HG03575 (cell line): ENCODE results near the gene GLI3.

ENCODE experiments used
- ATAC-seq: cut with Tn5 transposase; IDR thresholded peaks from one replicate; pipeline ENCODE4 v1.9.1; 2021; ENCODE audit not compliant: unreplicated experiment, insufficient number of reproducible peaks, low FRiP score; ENCODE audit errors: extremely low read depth

The GLI3 gene

DNA sequence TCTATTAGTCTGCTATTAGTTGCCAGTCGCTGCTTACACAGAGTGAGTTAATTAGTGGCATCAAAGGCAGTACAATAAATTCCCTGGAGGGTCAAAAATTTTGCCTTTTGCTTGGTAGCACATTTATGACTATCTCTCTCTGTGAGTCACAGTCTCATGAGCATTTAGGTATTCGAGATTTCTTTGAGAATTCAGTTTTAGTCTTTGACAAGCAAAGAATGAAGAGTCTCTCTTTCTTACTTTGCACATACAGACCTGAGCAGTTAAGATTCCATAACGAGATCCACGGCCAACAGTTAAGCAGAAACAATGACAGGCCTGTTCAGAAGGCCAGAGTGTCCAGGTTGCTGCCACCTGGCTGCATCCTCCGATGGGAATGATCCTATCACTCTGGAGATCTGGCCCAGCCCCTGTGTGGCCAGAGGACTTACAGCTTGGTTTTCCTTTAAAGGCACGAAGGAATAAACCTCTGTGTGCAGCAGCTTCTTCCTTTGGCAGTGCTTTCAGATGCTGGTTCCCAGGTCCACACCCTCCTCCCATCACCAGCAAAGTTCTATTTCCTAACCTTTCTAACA is 80.6 kb downstream of the GLI3 start:
- no peak for ATAC-seq

DNA sequence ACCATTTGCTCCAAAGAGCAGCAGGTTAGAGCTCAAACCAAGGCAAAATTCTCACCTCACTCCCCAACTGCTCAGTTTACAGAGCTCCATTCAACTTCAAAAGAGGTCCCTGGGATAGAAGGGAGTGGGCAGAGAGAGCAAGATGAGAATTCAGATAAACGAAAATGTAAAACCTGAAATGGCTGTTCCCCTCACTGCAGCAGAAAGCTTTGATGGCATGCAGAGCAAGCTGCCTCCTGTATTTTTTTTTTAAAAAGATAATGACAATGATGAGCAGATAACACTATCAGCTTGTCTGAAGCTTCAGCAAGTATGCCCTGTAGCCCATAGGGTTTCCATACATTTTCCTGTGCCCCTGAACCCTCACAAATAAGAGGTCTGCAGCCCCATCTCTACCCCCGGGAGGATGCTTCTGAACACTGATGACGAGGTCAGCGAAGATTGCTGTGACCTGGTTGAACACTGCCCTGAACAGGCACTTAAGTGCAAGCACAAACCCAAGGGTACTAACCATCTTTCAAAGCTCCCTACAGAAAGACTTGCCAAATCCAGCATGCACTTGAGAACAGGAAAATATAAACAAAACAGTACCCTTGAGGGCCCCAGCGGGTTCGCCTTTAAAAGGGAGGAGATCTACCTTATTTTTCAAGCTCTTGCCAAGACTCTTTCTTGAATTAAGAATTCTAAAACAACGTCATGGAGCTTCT is 81.3 kb downstream of the GLI3 start:
- ATAC-seq, result no peak

DNA sequence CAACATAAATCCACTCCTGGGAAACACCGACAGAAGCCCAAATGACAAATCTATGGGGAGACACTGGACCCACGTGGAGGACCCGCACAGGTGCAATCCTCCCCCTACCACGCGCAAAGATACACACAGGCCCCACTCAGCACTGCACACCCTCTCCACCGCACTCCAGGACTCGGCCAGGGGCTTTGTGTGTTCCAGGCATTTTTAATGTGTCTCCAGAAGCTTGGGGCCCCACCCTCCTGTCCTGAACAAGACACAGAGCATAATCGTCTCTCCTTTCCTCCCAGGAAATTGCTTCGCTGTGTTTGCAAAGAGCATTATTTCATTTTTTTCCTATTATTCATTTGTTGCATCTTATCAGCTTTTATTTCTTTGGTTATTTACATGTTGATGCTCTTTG is 82.8 kb downstream of the GLI3 start:
- ATAC-seq, result no peak

DNA sequence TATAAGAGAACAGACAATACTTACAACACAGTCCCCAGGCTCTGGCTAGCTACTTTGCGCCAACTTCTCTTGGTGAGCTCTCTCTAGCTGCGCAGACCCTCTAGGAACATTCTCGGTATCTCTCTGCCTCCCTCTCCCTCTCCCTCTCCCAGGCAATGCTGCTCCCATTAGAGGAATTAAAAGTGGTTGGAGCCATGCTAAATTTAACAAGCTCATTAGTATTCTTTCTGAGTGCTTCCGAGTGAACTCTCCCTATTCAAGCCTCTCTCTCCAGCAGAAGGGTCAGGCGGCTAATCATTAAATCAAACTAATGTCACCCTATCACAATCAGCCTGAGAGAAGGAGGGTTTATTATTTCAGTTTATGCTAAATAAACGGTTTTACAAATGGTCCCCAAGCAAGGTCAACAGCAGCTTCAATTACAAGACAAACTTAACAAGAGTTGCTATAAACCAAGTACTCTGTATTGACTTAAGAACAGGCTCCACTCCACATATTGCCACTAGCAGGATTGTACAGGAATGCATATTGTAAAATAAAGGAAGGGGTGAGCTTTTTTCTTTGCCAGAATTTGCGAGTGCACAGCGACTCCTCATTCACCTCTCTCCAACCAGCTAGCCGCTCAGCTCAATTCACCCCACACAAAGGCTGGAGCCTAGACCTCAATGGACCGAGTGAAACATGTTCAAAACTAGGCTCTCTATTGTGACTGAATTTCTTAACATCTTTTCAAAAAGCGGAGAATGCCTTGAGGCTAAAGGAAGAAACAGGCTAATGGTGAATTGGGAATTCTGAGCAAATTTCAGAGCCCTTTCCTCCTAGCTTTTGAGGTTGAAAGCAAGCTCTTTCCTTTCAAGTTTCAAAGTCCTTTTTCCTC is 84.4 kb downstream of the GLI3 start:
- no peak for ATAC-seq

DNA sequence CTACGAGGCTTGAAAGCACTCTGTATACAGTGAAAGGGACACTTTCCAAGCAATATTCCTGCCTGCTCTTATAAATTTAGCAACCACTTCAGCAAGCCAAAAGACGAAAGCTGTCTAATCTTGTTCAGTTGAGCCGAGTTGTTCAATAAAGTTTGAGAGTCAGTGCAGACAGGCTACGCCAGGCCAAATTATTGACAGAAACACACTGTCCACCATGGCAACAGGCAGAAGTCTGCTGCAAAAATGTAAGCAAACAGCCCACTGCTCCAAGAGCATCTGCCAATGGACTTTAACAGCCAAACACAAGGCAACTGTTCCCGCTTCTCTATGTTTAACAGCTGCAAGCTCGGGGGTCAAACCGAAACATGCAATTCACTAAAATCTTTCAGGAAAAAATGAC is 85.7 kb downstream of the GLI3 start:
- no peak for ATAC-seq

DNA sequence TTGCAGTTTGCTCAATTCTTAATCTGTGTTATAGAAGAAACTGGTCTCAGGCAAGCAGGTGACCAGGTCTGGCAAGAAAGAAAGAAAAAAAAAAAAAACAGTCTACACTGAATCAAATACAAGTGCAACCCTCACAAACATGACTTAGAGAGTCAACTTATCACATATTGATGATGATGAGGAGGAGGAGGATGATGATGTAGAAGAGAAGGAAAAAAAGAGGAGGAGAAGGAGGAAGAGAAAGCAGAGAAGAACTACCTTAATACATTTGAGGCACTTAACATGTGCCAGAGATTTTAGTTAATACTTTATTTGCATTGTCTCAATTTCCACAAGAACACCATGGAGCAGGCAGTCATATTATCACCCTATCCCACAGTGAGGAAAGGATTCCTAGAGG is 91.5 kb downstream of the GLI3 start:
- no peak for ATAC-seq

DNA sequence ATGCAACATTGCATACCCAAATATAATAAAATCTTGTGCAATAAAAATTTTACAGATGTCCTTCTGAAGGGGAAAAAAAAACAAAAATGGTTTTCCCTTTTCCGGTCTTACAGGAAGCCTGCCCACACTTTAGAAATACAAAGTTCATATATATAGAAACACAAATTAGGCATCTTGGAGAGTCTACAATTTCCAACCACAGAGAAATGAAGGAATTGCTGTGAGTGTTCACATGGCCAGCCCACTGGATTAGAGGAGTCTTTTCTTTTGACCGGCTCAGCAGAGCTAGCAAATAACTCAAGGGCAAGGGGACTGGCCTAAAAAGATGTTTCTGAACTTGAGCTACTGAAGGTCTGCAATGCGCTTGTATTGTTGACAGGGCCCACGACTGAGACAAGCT is 92.4 kb downstream of the GLI3 start:
- ATAC-seq, result no peak

DNA sequence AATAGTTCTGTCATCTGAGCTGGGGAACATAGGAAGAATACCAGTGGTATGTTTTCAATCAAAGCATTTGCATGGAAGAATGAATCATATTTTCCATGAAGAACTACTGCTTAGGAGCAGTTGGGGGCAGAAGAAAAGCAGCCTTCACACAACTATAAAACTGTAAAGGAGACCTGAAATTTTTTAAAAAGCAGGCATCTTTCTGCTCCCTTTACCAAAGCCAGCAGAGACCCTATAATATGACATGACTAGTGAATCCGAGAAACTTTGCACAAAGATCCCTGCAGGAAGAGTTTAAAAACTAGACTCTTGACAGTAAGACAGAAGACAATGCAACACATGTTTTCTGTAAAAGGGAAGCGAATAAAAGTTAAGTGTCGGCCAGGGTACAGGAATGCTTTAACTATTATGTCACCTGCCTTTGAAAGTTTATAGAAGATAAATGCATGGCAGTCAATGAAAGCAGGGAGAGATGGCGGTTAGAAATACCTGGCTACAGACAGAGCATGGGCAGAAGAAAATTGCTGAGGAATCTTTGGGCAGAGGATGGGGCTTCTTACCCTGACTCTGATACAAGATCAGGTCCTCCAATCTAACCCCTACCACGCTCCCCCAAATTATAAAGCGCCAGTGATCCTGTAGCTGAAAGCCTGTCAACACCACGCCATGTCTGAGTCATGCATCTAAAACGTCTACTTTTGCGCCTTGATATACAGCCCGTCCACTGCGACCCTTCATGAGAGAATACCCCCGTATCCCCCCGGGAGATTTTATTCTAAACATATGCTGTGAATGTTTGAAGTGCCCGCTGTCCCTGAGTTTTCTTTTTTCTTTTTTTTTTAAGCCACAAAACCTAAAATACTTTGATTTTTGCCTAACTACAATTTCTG is 93.1 kb downstream of the GLI3 start:
- ATAC-seq, result no peak

DNA sequence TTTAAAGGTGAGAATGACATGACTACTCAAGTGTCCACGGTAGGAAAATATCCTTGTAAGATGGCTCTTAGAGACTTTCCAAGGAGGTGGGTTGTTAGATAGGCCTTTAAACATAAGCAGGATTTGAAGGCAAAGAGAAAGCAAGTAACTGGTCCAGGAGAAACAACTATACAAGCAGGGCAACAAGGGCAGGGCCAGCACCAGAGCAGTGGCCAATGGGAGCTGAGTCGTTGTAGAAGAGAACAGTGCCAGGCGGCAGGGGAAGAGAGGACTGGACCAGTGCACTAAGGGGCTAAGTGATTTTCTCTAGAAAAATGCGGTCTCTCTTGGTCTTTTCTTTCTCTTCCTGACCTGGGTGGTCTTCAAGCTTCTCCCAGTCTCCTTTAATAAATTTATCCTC is 94.9 kb downstream of the GLI3 start:
- ATAC-seq, result no peak

DNA sequence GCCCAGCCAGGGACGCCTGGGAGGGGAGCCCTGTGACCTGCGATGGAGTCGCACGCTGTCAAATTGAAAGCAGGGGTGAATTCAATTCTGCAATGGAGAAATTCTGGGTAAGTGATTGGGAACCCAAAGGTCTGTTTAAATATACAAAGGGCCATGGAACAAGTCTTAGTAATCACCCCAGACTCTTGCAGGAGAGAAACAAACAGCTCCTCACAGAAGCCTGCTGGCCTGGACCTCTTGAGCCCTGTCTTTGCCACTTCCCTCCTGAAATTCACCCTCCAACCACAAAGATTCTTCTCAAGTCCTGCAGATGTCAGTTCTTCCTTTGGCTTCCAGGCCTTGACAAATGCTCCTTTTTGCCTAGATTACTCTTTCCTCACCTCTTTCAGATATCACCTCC is 97.3 kb downstream of the GLI3 start:
- no peak for ATAC-seq

DNA sequence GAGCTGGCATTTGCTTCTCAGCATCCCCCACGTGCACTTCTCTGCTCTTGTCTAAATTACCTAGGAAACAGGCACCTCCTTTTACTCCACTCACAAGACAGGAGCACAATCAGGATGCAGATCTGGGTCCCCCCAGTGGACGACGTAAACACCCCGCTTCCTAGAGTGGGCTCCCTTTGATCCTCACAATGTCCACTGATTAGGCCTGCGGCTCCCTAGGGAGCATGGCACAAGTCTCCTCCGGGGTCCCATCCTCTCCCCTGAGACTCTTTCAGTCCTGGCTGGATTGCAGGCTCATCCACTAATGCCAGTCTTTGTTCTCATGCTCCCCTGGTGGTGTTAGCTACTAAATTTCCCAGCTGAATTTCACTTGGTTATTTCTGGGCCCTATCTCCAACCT is 98.3 kb downstream of the GLI3 start:
- no peak for ATAC-seq

DNA sequence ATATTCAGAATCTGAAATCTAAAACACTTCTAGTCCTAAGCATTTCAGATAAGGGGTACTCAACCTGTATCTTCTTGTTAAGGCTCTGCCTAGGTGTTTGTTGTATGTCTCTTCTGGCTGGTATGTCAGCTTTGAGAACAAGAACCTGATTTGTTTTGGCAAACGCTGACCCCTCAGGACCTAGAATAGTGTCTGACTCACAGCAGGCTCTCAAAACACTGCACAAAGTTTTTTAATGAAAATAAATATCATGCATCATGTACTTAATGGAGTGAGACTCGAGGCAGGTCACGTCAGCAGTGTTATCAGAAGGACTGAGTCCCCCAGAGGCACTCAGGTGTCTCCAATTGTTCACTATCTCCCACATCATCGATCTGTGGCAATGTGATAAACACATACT is 99.1 kb downstream of the GLI3 start:
- ATAC-seq, result no peak

DNA sequence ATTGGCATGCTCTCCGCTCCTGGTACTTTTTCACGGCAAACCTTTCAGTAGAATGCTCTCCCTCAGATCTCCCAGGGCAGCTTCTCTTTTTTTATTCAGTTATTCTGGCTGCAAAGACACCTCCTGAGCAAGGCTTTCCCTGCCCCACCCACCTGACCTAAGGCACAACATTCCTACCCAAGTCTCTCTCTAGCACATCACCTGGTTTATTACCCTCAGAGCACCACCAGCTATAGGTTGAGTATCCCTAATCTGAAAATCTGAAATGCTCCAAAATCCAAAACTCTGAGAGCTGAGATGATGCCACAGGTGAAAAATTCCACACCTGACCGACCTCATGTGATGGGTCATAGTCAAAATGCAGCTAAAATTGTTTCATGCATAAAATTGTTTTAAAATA is 99.6 kb downstream of the GLI3 start:
- no peak for ATAC-seq

DNA sequence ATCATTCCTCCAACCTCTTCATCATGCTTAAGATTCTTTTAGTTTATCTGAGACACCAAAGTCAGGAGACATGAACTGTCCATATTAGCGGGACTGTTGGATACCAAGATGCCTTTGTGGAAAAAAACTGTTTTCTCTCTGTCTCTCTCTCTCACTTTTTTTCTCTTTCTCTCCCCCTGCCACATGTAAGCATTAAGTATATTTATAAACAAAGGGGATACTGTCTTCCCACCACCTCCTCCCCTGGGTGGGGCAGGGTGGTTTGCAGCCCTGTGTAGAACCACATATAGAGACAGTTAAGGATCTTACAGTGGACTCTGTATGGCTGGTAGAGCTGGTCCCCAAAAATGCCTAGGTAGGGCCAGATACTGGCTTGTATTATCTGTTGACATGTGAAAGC is 101.3 kb downstream of the GLI3 start:
- no peak for ATAC-seq

DNA sequence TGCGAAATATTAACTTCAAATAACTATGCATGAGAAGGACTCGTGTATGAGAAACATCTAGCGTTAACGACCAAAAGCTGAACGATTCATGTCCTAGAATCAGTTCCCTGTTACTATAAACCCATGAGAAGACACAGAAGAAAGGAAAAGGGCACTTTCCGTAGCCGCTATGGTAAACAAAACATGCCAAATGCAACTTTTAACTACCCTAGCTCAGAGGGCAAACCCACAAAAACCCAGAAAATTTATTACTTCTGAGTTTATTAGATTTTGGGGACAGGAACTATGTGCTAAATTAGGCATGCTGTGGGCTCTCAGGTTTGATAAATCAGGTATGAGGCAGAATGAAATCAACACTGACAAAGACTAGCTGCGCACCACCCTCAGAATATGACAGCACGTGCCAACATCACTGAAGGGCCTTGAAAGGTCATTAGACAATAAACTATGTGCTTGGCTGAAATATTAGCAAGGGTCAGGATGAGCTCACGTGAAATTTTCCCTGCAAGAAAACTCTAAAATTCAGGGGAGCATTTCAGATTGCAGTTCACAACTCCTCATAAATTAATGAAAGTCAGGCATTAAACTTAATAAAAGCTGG is 102.6 kb downstream of the GLI3 start:
- ATAC-seq, result no peak

DNA sequence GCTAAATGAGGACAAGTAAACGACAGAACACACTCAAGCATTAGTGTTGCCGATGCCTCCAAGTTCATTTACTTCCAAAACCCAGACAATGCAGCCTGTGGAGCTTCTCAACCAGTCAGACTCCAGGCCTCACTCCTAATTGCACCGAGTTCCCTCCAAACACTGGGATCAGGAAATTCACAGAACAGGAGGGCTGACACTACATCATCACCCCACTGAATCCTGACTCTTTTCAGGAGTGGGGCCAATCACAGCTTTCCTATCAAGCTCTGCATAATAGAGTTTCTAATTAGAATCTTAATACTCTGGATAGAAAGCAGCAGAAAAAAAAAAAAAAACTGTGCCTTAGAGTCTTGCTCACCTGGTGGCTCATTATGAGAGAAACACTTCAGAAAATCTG is 103.7 kb downstream of the GLI3 start:
- no peak for ATAC-seq

DNA sequence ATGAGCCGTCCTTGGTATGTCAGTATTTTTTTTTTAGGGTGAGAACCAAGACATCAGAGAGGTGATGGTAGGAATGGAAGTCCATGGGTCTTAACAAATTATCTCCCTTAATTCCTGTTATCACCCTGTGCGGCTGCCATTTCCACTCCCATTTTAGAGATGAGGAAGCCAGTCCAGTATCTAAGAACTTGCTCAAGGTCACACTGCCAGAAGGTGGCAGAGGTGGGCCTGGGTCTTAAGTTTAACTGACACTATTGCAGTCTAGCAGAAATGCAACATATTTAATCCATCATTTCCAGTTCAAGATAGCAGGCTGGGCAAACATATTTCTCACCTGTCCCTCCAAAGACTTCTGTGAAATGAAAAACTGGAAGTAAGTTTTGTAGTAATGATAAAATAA is 108.3 kb downstream of the GLI3 start:
- no peak for ATAC-seq

DNA sequence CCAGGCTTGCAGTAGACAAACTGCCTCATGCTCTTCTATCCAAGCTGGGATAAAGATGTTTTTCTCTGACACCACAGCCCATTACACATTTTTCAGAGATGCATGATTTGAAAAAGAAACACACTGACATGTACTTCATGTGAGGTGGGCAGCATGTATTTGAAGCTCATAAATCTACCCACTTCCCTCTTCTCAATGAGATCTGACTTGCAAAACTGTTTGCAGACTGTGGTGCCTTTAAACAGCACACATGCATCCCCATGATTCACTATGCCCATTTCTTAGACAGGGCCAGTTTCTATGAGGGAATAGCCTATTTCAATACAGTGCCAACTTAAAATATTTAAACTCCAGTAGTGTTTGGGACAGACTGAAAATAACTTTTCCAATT is 109.8 kb downstream of the GLI3 start:
- no peak for ATAC-seq
